H9 (cell line): ENCODE data around the gene TBC1D5. TPM values are rescaled to one million over a fixed set of nuclear protein-coding genes. Genes with fewer than 3 reads are reported as not detected.

Experiments
- DNase-seq: peaks from one replicate; pipeline ENCODE4 v3.0.0-alpha.2; 2017
- H2AFZ ChIP-seq: one replicate; pipeline ENCODE4 v1.6.1; 2013; ENCODE audit warnings: mild to moderate bottlenecking, low read length, control low read depth, moderate library complexity
- H2AK5ac ChIP-seq: 2 replicates; pipeline ENCODE4 v1.6.1; 2013; ENCODE audit warnings: low read length, control low read depth, mixed read lengths; ENCODE audit not compliant: insufficient read length
- H2BK120ac ChIP-seq: one replicate; pipeline ENCODE4 v1.6.1; 2013; ENCODE audit warnings: low read depth, mild to moderate bottlenecking, low read length, control low read depth, inconsistent platforms; ENCODE audit not compliant: poor library complexity, severe bottlenecking
- H2BK12ac ChIP-seq: 2 replicates; pipeline ENCODE4 v1.6.1; 2013; ENCODE audit warnings: low read length, control low read depth, mixed read lengths, low read depth; ENCODE audit not compliant: insufficient read length
- H2BK15ac ChIP-seq: 2 replicates; pipeline ENCODE4 v1.6.1; 2013; ENCODE audit warnings: low read depth, low read length, control low read depth
- H2BK20ac ChIP-seq: one replicate; pipeline ENCODE4 v1.6.1; 2013; ENCODE audit warnings: low read depth, mild to moderate bottlenecking, low read length, control low read depth, inconsistent platforms; ENCODE audit not compliant: poor library complexity, severe bottlenecking
- H2BK5ac ChIP-seq: 2 replicates; pipeline ENCODE4 v1.6.1; 2013; ENCODE audit warnings: low read length, control low read depth, mixed read lengths; ENCODE audit not compliant: insufficient read length
- H3K14ac ChIP-seq: 2 replicates; pipeline ENCODE4 v1.6.1; 2013; ENCODE audit warnings: low read length, control low read depth; ENCODE audit not compliant: insufficient read depth
- H3K18ac ChIP-seq: 2 replicates; pipeline ENCODE4 v1.6.1; 2013; ENCODE audit warnings: low read depth, mild to moderate bottlenecking, mixed read lengths, low read length, control low read depth; ENCODE audit not compliant: insufficient read length
- H3K23ac ChIP-seq: 2 replicates; pipeline ENCODE4 v1.6.1; 2013; ENCODE audit warnings: low read length, control low read depth, mixed read lengths, low read depth; ENCODE audit not compliant: insufficient read length
- H3K23me2 ChIP-seq: 2 replicates; pipeline ENCODE4 v1.6.1; 2013; ENCODE audit warnings: low read depth, mild to moderate bottlenecking, mixed read lengths, low read length, control low read depth; ENCODE audit not compliant: insufficient read length, poor library complexity, severe bottlenecking
- H3K27ac ChIP-seq: 2 replicates; pipeline ENCODE4 v1.5.1; 2013; ENCODE audit warnings: low read length, control low read depth, mixed read lengths, low read depth; ENCODE audit not compliant: insufficient read length
- H3K27me3 ChIP-seq: 2 replicates; pipeline ENCODE4 v1.6.1; 2013; ENCODE audit warnings: low read length, control low read depth, inconsistent platforms; ENCODE audit not compliant: insufficient read depth
- H3K4ac ChIP-seq: 2 replicates; pipeline ENCODE4 v1.6.1; 2013; ENCODE audit warnings: low read depth, mild to moderate bottlenecking, control low read depth, inconsistent platforms, low read length, moderate library complexity
- H3K4me1 ChIP-seq: 2 replicates; pipeline ENCODE4 v1.6.1; 2013; ENCODE audit warnings: low read length, control low read depth, inconsistent platforms; ENCODE audit not compliant: insufficient read depth
- H3K4me2 ChIP-seq: 2 replicates; pipeline ENCODE4 v1.6.1; 2013; ENCODE audit warnings: low read length, control low read depth, mixed read lengths; ENCODE audit not compliant: insufficient read length, insufficient read depth
- H3K56ac ChIP-seq: 2 replicates; pipeline ENCODE4 v1.6.1; 2013; ENCODE audit warnings: low read depth, mild to moderate bottlenecking, mixed read lengths, low read length, control low read depth; ENCODE audit not compliant: insufficient read length
- H3K79me1 ChIP-seq: 2 replicates; pipeline ENCODE4 v1.6.1; 2013; ENCODE audit warnings: low read depth, mild to moderate bottlenecking, moderate library complexity, low read length, control low read depth, inconsistent platforms; ENCODE audit not compliant: insufficient read depth, poor library complexity, severe bottlenecking
- H3K79me2 ChIP-seq: 2 replicates; pipeline ENCODE4 v1.6.1; 2013; ENCODE audit warnings: low read length, control low read depth, inconsistent platforms; ENCODE audit not compliant: insufficient read depth
- H3K9ac ChIP-seq: 2 replicates; pipeline ENCODE4 v1.6.1; 2013; ENCODE audit warnings: low read length, control low read depth, mixed read lengths; ENCODE audit not compliant: insufficient read length; ENCODE audit errors: extremely low read depth
- H3K9me3 ChIP-seq: one replicate; pipeline ENCODE4 v1.6.1; 2013; ENCODE audit warnings: low read depth, low read length, inconsistent platforms; ENCODE audit not compliant: control insufficient read depth
- H3T11ph ChIP-seq: one replicate; pipeline ENCODE4 v1.6.1; 2013; ENCODE audit warnings: mild to moderate bottlenecking, low read length, control low read depth, inconsistent platforms
- H4K20me1 ChIP-seq: one replicate; pipeline ENCODE4 v1.6.1; 2013; ENCODE audit not compliant: control insufficient read depth, insufficient read length, insufficient read depth
- H4K5ac ChIP-seq: 2 replicates; pipeline ENCODE4 v1.6.1; 2013; ENCODE audit warnings: low read depth, mild to moderate bottlenecking, mixed read lengths, low read length, control low read depth; ENCODE audit not compliant: insufficient read length
- H4K8ac ChIP-seq: replicated peaks from 2 replicates; pipeline ENCODE4 v1.6.1; 2013; ENCODE audit warnings: low read length, control low read depth, mixed read lengths, low read depth; ENCODE audit not compliant: insufficient read length
- H4K91ac ChIP-seq: 2 replicates; pipeline ENCODE4 v1.6.1; 2013; ENCODE audit warnings: low read depth, mild to moderate bottlenecking, moderate library complexity, mixed read lengths, low read length, control low read depth; ENCODE audit not compliant: insufficient read length
- H3K27ac Mint-ChIP-seq, 3 experiments: 2 replicates in 2 of 3; 3 replicates in 1 of 3; pipeline ENCODE4 v1.8.0; 2020 to 2021; ENCODE audit warnings: mixed read lengths in 3 of 3, mild to moderate bottlenecking in 1 of 3, moderate library complexity in 1 of 3
- H3K27me3 Mint-ChIP-seq: 2 replicates; pipeline ENCODE4 v1.8.0; 2021; ENCODE audit warnings: low read depth, mild to moderate bottlenecking, moderate library complexity, mixed read lengths
- H3K36me3 Mint-ChIP-seq, 3 experiments: 2 replicates in 2 of 3; 3 replicates in 1 of 3; pipeline ENCODE4 v1.8.0; 2020 to 2021; ENCODE audit warnings: low read depth in 3 of 3, mixed read lengths in 3 of 3; ENCODE audit not compliant: insufficient read depth in 1 of 3
- H3K4me1 Mint-ChIP-seq, 2 experiments: 2 replicates each; pipeline ENCODE4 v1.8.0; 2020; ENCODE audit warnings: mixed read lengths in 2 of 2
- H3K4me3 Mint-ChIP-seq, 2 experiments: 2 replicates in 1 of 2; 3 replicates in 1 of 2; pipeline ENCODE4 v1.8.0; 2020 to 2021; ENCODE audit warnings: mild to moderate bottlenecking in 2 of 2, mixed read lengths in 2 of 2, moderate library complexity in 1 of 2
- H3K9me3 Mint-ChIP-seq, 2 experiments: 2 replicates in 1 of 2; 3 replicates in 1 of 2; pipeline ENCODE4 v1.8.0; 2020; ENCODE audit warnings: mild to moderate bottlenecking in 2 of 2, mixed read lengths in 2 of 2, moderate library complexity in 1 of 2
- CTCF ChIP-seq: fragments of 200-600 bp; sonication (generic); conservative IDR thresholded peaks from 3 replicates; pipeline ENCODE4 v1.8.0; 2021; ENCODE audit warnings: antibody characterized with exemption, mild to moderate bottlenecking
- WGBS: extraction: QIAGEN DNeasy Blood & Tissue Kit; methylation state at CpG from one replicate; pipeline ENCODE4 v1.1.7; 2013; ENCODE audit warnings: missing lambda C conversion rate, low lambda C conversion rate, mixed read lengths; ENCODE audit not compliant: insufficient read length; ENCODE audit errors: extremely low coverage; 5-methylcytosine and 5-hydroxymethylcytosine counted together
- total RNA-seq: library from RNA; stranded (reverse); gene quantifications from 2 replicates; pipeline ENCODE4 v1.2.1, GENCODE V29; 2021

TBC1D5 gene
- total RNA-seq, 1 experiment from 2014 or later, result 25.0 TPM

GRCh38 chr3:17733768-17734167, 8.7 kb downstream of the TBC1D5 start:
- H3K4me1 Mint-ChIP-seq, result peaks cover 7 to 16% of the 10 kb centered on the region in 2 experiments; a peak in 3 of 4 replicates

More at GRCh38 chr3:17733768-17734167, 8.7 kb downstream of the TBC1D5 start:
- H3K27ac ChIP-seq, result no peak overlapping the region
- no peak overlapping the region for H3K4me2 ChIP-seq
- no peak overlapping the region for H2BK20ac ChIP-seq
- no peaks in the 10 kb centered on the region for H3K9me3 ChIP-seq
- H2BK15ac ChIP-seq, result no peak overlapping the region
- H3K23ac ChIP-seq, result no peak overlapping the region
- no CpG with 5 or more reads among the region's 2 CpGs for WGBS
- no peaks in the 10 kb centered on the region for H4K20me1 ChIP-seq
- TF ChIP-seq CTCF, result no peak
- H3K4ac ChIP-seq, result no peak overlapping the region
- H3K9ac ChIP-seq, result no peak overlapping the region
- no peak overlapping the region for H3K27ac Mint-ChIP-seq
- H2BK12ac ChIP-seq, result no peak overlapping the region
- H4K91ac ChIP-seq, result no peak overlapping the region
- H3K23me2 ChIP-seq, result no peaks in the 10 kb centered on the region
- H2BK120ac ChIP-seq, result no peak overlapping the region
- H3K27me3 ChIP-seq, result no peaks in the 10 kb centered on the region
- no peak overlapping the region for H3K4me3 Mint-ChIP-seq
- H2BK5ac ChIP-seq, result no peak overlapping the region
- no peaks in the 10 kb centered on the region for H3K79me1 ChIP-seq
- no peaks in the 10 kb centered on the region for H3K9me3 Mint-ChIP-seq
- no peak overlapping the region for H4K5ac ChIP-seq
- no peak overlapping the region for H3K14ac ChIP-seq
- no peak overlapping the region for H3K56ac ChIP-seq
- H3K79me2 ChIP-seq, result no peaks in the 10 kb centered on the region; the same call in 1 of the 2 replicates
- H4K8ac ChIP-seq, result no peak overlapping the region
- H3K4me1 ChIP-seq, result no peaks in the 10 kb centered on the region
- H3K18ac ChIP-seq, result no peak overlapping the region
- H3K36me3 Mint-ChIP-seq, result peaks cover 0 to 16% (median 0%) of the 10 kb centered on the region in 3 experiments; a peak in 6 of 7 replicates
- H3K27me3 Mint-ChIP-seq, result no peaks in the 10 kb centered on the region; the same call in 1 of the 2 replicates
- H3T11ph ChIP-seq, result no peak overlapping the region
- DNase-seq, result no peak
- H2AK5ac ChIP-seq, result no peak overlapping the region
- no peak overlapping the region for H2AFZ ChIP-seq
